Esophagus muscularis mucosa (tissue), 4 donors: ENCODE data around the gene C5AR1. TPM values are rescaled to one million over a fixed set of nuclear protein-coding genes. Genes with fewer than 3 reads are reported as not detected.
"Not testable (repeated sequence)": the region's sequence is repeated elsewhere in the genome, so short reads cannot be mapped to it uniquely, and the experiment has no call there.

Experiments used
- DNase-seq: peaks from one replicate; pipeline ENCODE4 v3.0.0-alpha.2; 2017; ENCODE audit errors: extremely low spot score
- H3K27ac ChIP-seq, 4 donors: fragments of 200-600 bp; sonication (generic); replicated peaks in 1 of 4; 1 replicate in 3 of 4; 2 replicates in 1 of 4; pipeline ENCODE4 v1.5.1; 2016 to 2019; ENCODE audit warnings: mild to moderate bottlenecking in 1 of 4
- H3K27me3 ChIP-seq, 4 donors: fragments of 200-600 bp; sonication (generic); one replicate each; pipeline versions ENCODE4 v1.5.1 to v1.6.0; 2016 to 2019
- H3K36me3 ChIP-seq, 4 donors: fragments of 200-600 bp; sonication (generic); one replicate each; pipeline ENCODE4 v1.5.1; 2016 to 2019
- H3K4me1 ChIP-seq, 4 donors: fragments of 200-600 bp; sonication (generic); one replicate each; pipeline ENCODE4 v1.5.1; 2016 to 2019
- H3K4me3 ChIP-seq, 4 donors: fragments of 200-600 bp; sonication (generic); 1 replicate in 2 of 4; 2 replicates in 2 of 4; pipeline ENCODE4 v1.5.1; 2016 to 2019; ENCODE audit warnings: mild to moderate bottlenecking in 4 of 4, moderate library complexity in 1 of 4
- H3K9me3 ChIP-seq, 4 donors: fragments of 200-600 bp; sonication (generic); 1 replicate in 3 of 4; 2 replicates in 1 of 4; pipeline ENCODE4 v1.5.1; 2016 to 2019
- CTCF ChIP-seq, 3 experiments: fragments of 200-600 bp in 2 of 3; fragments of 450-650 bp in 1 of 3; sonication (generic) in 2 of 3; IDR thresholded peaks; one replicate each; pipeline ENCODE4 v1.5.1; 2017 to 2019; ENCODE audit warnings: antibody characterized with exemption in 3 of 3, mild to moderate bottlenecking in 2 of 3, moderate library complexity in 1 of 3
- EP300 ChIP-seq: sonication (generic); formaldehyde crosslinking; IDR thresholded peaks from one replicate; pipeline ENCODE4 v1.6.1; 2017; ENCODE audit warnings: antibody characterized with exemption
- POLR2A ChIP-seq: fragments of 450-650 bp; IDR thresholded peaks from one replicate; pipeline ENCODE4 v1.6.1; 2017; ENCODE audit warnings: antibody characterized with exemption, moderate library complexity, mild to moderate bottlenecking, low read depth
- POLR2AphosphoS5 ChIP-seq, 2 donors: sonication (generic); formaldehyde crosslinking; IDR thresholded peaks; one replicate each; pipeline ENCODE4 v1.6.1; 2017; ENCODE audit warnings: antibody characterized with exemption in 2 of 2
- WGBS: methylation state at CpG from one replicate; pipeline ENCODE4 v1.1.5; 2018; 5-methylcytosine and 5-hydroxymethylcytosine counted together
- intact Hi-C: fragments of 100-400 bp; cut with DNase I; formaldehyde crosslinking; loops from one replicate; pipeline ENCODE4 v1.15.1; 2023
- total RNA-seq, 4 donors: library from RNA; depleted of rRNA; stranded (reverse); fragments of >200 nt; gene quantifications; one replicate each; pipeline versions ENCODE4 v1.1.0 to v1.2.1, GENCODE V29; 2016

Gene C5AR1
- total RNA-seq, 4 donors from 2014 or later, result 5.0 to 32.6 (median 7.0) TPM

GRCh38 chr19:47296036-47296435 lies 13.6 kb upstream of the C5AR1 start:
- no peak for DNase-seq
- H3K27me3 ChIP-seq, result no peaks in the 10 kb centered on the region
- no peak overlapping the region for H3K27ac ChIP-seq
- WGBS, result 21% methylated on average over 12 of the region's 12 CpGs
- H3K36me3 ChIP-seq, result no peaks in the 10 kb centered on the region
- TF ChIP-seq EP300 (no peak), POLR2AphosphoS5 (IDR thresholded peaks at IDR 0.05) (no peak), CTCF (IDR thresholded peaks at IDR 0.05) (peak; percentile 63 to 81 (median 69))
- H3K4me3 ChIP-seq, result no peak overlapping the region
- no peaks in the 10 kb centered on the region for H3K9me3 ChIP-seq
- peaks cover 0 to 6% (median 1%) of the 10 kb centered on the region in 4 donors for H3K4me1 ChIP-seq
- intact Hi-C loops, result no loop called here

GRCh38 chr19:47300867-47301266 lies 8.8 kb upstream of the C5AR1 start:
- intact Hi-C loops, DNase-seq: not testable (repeated sequence)
- 90% methylated on average over 14 of the region's 14 CpGs for WGBS

DNA sequence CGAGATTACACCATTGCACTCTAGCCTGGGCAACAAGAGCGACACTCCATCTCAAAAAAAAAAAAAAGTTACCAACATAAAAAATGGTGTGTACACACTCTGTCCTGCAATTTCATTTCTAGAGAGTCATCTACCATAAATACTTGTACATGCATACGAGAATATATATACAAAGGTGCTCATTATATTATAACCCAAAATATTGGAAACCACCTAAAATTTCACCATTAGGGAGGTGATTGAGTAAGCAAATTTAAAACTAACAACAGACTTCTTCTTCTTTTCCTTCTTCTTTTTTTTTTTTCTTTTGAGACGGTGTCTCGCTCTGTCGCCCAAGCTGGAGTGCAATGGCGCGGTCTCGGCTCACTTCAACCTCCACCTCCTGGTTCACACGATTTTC lies 7.4 kb upstream of the C5AR1 start:
- WGBS, result 93% methylated on average over 10 of the region's 10 CpGs
- no peaks in the 10 kb centered on the region for H3K36me3 ChIP-seq
- H3K4me3 ChIP-seq, result no peak overlapping the region
- no peak for DNase-seq
- no peaks in the 10 kb centered on the region for H3K9me3 ChIP-seq
- H3K4me1 ChIP-seq, result peaks cover 0 to 10% (median 8%) of the 10 kb centered on the region in 4 donors
- intact Hi-C loops, result no loop called here
- no peak overlapping the region for H3K27ac ChIP-seq
- TF ChIP-seq CTCF (IDR thresholded peaks at IDR 0.05), result no peak
- TF ChIP-seq POLR2A, result no peak
- no peak for TF ChIP-seq POLR2AphosphoS5 (IDR thresholded peaks at IDR 0.05)
- TF ChIP-seq EP300, result no peak
- no peaks in the 10 kb centered on the region for H3K27me3 ChIP-seq

More at GRCh38 chr19:47300867-47301266, 8.8 kb upstream of the C5AR1 start:
- H3K9me3 ChIP-seq, H3K36me3 ChIP-seq, H3K27me3 ChIP-seq, H3K4me3 ChIP-seq, H3K27ac ChIP-seq: not testable (repeated sequence)
- H3K4me1 ChIP-seq, result peaks cover 0 to 13% (median 11%) of the 10 kb centered on the region in 4 donors

DNA sequence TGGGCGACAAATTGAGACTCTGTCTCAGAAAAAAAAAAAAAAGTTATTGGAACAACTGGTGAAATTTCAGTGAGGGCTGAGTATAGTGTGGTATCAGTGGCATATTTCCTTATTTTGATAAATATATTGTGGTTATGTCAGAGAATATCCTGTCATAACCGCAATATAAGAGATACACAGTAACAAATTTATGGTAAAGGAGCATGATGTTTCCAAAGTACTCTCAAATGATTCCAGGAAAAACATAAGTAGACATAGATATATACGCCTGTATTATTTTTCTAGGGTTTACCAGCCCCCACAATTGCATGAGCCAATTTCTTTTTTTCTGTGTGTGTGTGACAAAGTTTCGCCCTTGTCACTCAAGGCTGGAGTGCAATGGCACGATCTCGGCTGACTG lies 5.7 kb upstream of the C5AR1 start:
- Histone ChIP-seq H3K27ac (no peak overlapping the region), H3K9me3 (no peaks in the 10 kb centered on the region), H3K4me1 (peaks cover 0 to 15% (median 10%) of the 10 kb centered on the region in 4 donors), H3K4me3 (no peak overlapping the region), H3K27me3 (peaks cover 0 to 5% (median 0%) of the 10 kb centered on the region in 4 donors), H3K36me3 (no peaks in the 10 kb centered on the region)
- no peak for DNase-seq
- WGBS, result 78% methylated on average over 6 of the region's 6 CpGs
- no peak for TF ChIP-seq POLR2AphosphoS5 (IDR thresholded peaks at IDR 0.05)
- no peak for TF ChIP-seq EP300
- no peak for TF ChIP-seq CTCF (IDR thresholded peaks at IDR 0.05)
- TF ChIP-seq POLR2A, result no peak
- intact Hi-C loops, result no loop called here

DNA sequence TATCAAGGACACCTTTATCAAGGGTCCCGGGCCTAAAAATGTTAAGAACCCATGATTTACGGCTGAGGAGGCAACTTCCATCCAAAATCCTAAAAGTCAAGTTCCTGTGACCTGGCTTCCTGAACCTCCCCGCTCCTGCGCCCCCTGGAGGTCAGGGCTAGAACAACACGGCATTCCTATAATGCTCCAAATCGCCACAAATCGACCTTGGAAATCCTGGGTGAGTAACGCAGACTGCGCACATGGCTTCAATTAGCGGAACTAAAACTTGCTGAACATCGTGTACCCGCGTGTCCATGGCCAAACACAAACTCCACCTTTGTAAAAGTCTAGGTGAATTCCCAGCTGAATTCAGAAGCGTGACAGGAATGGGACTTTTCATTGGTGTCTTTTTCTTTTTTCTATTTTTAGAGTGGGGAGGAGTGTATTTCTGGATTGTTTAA lies 4.3 kb upstream of the C5AR1 start:
- peak; percentile 94 for DNase-seq
- Histone ChIP-seq H3K4me3 (no peak overlapping the region), H3K27ac (no peak overlapping the region), H3K9me3 (no peaks in the 10 kb centered on the region), H3K27me3 (peaks cover 0 to 16% (median 0%) of the 10 kb centered on the region in 4 donors), H3K36me3 (no peaks in the 10 kb centered on the region), H3K4me1 (peaks cover 0 to 21% (median 11%) of the 10 kb centered on the region in 4 donors)
- intact Hi-C loops, result no loop called here
- 3% methylated on average over 14 of the region's 14 CpGs for WGBS
- TF ChIP-seq EP300 (no peak), CTCF (IDR thresholded peaks at IDR 0.05) (peak; percentile 87 to 96 (median 87)), POLR2AphosphoS5 (IDR thresholded peaks at IDR 0.05) (peak in 1 of 2 donors; percentile 59)
